MV-4-11 (cell line): Measurements from ENCODE around the gene ATG5.
"Not testable (repeated sequence)": the region's sequence is repeated elsewhere in the genome, so short reads cannot be mapped to it uniquely, and the experiment has no call there.

ENCODE experiments used
- DNase-seq: peaks from one replicate; lab custom pipeline; 2025; lab: John Stamatoyannopoulos, UW

ATG5 gene

GRCh38 chr6:106309766-106310373, 15.7 kb downstream of the ATG5 start:
- DNase-seq: no peak

- no peak for DNase-seq
Observed at GRCh38 chr6:106308985-106309384, 16.6 kb downstream of the ATG5 start.

- DNase-seq: no peak
Observed at GRCh38 chr6:106305740-106306139, 19.8 kb downstream of the ATG5 start.

GRCh38 chr6:106300944-106301343, 24.6 kb downstream of the ATG5 start:
- peak; percentile 45 for DNase-seq

GRCh38 chr6:106300020-106300780, 25.4 kb downstream of the ATG5 start:
- no peak for DNase-seq

DNA sequence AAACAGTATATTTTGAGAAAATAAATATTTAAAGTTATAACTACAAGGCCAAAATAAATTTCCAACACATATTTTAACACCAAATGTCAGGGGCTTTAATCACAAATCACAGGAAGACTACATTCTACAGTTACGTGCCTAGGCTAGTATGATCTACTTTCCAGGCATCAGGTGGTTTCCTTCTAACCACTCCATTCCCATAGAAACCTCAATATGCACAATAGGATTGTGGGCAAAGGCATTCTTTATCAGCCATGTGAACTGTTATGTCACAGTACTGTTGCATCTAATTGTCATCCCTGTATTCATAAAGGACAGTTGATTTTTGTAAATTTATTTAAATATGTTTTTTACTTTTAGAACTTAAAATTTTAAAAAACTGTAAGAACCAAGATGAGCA, 32.4 kb downstream of the ATG5 start:
- no peak for DNase-seq

DNA sequence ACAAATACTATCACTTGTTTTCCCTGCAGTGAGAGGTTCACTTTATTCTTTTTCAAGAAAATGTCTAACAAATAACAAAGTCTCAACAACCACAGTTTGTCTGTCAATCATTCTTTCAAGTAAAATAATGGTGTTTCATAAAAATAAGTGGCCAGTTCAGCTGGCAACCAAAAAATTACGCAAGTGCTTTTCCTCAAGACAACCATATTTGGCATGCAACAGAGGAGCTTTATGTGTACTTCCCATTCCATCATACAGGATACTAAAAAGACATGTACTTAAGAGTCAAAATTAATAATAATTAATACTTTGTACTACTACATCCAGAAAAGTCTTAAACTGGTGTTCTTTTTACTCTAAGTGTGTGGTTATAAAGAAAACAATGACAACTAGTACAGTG, 34.6 kb downstream of the ATG5 start:
- DNase-seq: peak; percentile 28

GRCh38 chr6:106290032-106290431, 35.5 kb downstream of the ATG5 start:
- DNase-seq: no peak

- no peak for DNase-seq
Observed at GRCh38 chr6:106287215-106287614, 38.3 kb downstream of the ATG5 start.

DNA sequence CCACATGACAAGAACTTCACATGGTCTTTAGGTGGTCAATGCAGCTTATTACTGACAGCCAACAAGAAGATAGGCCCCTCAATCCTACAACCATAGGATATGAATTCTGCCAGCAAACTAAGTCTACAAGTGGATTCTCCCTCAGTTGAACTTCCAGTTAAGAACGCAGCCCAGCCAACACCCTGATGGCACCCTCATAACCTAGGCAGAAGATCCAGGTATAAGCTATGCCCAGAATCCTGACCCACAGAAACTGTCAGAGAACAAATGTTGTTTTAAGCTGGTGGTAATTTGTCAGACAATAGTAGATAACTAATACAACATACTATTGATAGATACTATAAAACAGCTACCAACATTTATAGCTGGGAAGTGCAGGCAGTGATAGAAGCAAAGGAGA, 38.8 kb downstream of the ATG5 start:
- no peak for DNase-seq

DNA sequence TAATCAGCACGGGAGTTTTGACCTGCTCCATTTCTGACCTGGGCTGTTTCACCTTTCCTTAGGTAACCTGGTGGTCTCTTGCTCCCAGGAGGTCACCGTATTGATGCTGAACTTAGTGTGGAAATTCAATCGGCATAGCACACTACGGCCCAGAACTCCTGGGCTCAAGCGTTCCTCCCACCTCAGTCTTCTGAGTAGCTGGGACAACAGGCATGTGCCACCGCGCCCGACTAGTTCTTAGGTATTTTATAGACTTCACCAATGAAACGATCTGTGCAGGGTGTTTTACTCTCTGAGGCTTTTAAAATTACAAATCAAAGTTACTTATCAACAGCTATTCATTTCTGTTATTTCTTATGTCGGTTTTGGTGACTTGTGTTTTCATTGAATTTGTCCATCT, 42.1 kb downstream of the ATG5 start:
- no peak for DNase-seq

DNA sequence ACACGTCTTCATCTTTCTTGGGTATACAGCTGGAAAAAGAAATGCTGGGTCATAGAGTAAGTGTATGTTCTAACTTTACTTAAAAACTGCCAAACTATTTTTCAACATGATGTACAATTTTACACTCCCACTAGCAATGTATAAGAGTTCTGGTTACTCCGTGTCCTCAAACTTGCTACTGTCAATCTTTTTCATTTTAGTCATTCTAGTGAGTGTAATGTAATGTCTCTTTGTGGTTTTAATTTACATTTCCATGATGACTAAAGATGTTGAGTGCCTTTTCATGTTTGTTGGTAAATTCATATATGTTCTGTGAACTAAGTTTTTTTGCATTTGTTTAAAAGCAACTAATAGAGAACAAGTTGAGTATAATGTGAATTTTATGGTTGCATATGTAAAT, 43.9 kb downstream of the ATG5 start:
- no peak for DNase-seq

- no peak for DNase-seq
Observed at GRCh38 chr6:106281088-106281487, 44.5 kb downstream of the ATG5 start.

DNA sequence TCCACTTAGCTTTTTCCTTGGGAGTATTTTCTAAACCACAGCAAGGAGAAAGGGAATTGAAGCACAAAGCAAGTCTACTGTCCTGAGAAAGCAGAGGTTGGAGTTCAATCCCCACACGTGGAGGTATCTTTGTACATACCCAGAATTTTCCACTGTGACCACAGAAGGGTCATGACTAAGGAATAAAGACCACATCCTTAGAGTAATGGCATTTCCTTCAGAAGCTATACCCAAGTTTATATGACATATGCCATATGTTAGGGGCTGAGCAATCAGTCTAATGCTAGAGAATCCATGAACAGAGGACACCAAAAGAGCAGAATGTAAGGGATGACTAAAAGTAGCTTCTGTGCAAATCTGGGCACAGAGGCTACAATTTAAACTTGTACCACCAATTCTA, 46.4 kb downstream of the ATG5 start:
- DNase-seq: no peak

- no peak for DNase-seq
Observed at GRCh38 chr6:106275692-106276091, 49.9 kb downstream of the ATG5 start.

DNA sequence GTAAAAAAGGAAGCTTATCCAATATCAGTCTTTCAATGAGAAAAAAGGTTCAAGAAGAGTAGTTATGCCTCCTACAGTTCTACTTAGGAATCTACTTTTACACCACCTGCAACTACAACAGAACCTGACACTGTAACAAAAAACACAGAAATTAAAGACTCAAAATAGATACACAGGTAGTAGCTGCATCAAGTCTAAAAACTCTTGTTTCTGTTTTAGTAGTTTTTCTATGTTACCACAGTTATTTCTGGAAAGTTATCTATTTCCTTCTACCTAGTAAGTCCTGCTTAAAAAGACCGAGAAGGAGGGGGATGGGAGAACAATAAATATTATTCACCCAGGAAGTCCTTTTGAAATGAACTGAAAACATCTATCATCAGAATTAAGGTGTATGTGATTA, 52.5 kb downstream of the ATG5 start:
- no peak for DNase-seq

GRCh38 chr6:106272287-106272686, 53.3 kb downstream of the ATG5 start:
- DNase-seq: peak; percentile 61

DNA sequence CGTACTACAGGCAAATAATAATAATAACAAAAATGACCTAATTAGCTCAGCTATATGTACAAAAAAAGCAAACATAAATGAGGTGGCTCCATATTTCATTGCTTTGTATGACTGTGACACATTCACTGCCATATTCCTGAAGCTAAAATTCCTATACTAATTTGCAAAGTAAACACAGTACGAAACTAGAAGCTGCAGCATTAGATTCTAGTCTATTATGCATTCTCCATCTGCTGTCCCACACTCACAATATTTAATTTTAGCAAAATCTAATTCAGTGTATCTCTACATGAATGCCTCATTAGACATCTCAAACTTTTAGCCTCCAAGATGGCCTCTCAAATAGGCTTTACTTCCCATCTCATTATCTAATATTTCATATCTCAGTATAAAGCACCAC, 55.1 kb downstream of the ATG5 start:
- DNase-seq: no peak

DNA sequence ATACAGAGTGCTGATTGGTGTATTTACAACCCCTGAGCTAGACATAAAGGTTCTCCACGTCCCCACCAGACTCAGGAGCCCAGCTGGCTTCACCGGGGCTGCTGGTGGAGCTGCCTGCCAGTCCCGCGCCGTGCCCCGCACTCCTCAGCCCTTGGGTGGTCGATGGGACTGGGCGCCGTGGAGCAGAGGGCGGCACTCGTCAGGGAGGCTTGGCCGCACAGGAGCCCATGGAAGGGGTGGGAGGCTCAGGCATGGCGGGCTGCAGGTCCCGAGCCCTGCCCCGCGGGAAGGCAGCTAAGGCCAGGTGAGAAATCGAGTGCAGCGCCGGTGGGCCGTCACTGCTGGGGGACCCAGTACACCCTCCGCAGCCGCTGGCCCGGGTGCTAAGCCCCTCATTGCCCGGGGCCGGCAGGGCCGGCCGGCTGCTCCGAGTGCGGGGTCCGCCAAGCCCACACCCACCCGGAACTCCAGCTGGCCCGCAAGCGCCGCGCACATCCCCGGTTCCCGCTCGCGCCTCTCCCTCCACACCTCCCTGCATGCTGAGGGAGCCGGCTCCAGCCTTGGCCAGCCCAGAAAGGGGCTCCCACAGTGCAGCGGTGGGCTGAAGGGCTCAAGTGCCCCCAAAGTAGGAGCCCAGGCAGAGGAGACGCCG, 56.2 kb downstream of the ATG5 start:
- DNase-seq: not testable (repeated sequence)

- not testable (repeated sequence) for DNase-seq
Observed at GRCh38 chr6:106268500-106268899, 57.1 kb downstream of the ATG5 start.

- not testable (repeated sequence) for DNase-seq
Observed at GRCh38 chr6:106264433-106264832, 61.1 kb downstream of the ATG5 start.

DNA sequence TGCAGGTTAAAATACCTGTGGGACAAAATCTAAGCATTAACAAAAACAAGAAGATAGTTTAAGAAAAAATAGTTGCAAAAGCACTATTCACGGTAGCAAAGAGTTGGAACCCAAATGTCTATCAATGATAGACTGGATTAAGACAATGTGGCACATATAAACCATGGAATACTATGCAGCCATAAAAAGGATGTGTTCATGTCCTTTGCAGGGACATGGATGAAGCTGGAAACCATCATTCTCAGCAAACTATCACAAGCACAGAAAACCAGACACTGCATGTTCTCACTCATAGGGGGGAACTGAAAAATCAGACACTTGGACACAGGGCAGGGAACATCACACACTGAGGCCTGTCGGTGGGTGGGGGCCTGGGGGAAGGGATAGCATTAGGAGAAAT, 65.8 kb downstream of the ATG5 start:
- not testable (repeated sequence) for DNase-seq

- no peak for DNase-seq
Observed at GRCh38 chr6:106258726-106259125, 66.8 kb downstream of the ATG5 start.
